GM18502 (cell line): ENCODE measurements around the gene CSNK2A1.

Source experiments
- ATAC-seq: cut with Tn5 transposase; IDR thresholded peaks from one replicate; pipeline ENCODE4 v1.9.1; 2021; ENCODE audit warnings: mild to moderate bottlenecking; ENCODE audit not compliant: unreplicated experiment, poor library complexity

The CSNK2A1 gene

GRCh38 chr20:568097-568652 is 24.6 kb upstream of the CSNK2A1 start:
- ATAC-seq: no peak

GRCh38 chr20:564192-564591 is 20.6 kb upstream of the CSNK2A1 start:
- ATAC-seq: no peak

GRCh38 chr20:563187-563586 is 19.6 kb upstream of the CSNK2A1 start:
- no peak for ATAC-seq

- no peak for ATAC-seq
These were observed 18.8 kb upstream of the CSNK2A1 start for GRCh38 chr20:562232-562897.

GRCh38 chr20:561437-562231 is 18.0 kb upstream of the CSNK2A1 start:
- no peak for ATAC-seq

GRCh38 chr20:560680-561079 is 17.1 kb upstream of the CSNK2A1 start:
- ATAC-seq: no peak

GRCh38 chr20:558117-558516 is 14.5 kb upstream of the CSNK2A1 start:
- no peak for ATAC-seq

- ATAC-seq: no peak
These were observed 13.4 kb upstream of the CSNK2A1 start for GRCh38 chr20:556984-557383.

- no peak for ATAC-seq
These were observed 12.4 kb upstream of the CSNK2A1 start for GRCh38 chr20:555976-556385.

GRCh38 chr20:550611-551010 is 7.0 kb upstream of the CSNK2A1 start:
- ATAC-seq: no peak

GRCh38 chr20:549722-550496 is 6.3 kb upstream of the CSNK2A1 start:
- ATAC-seq: no peak

- no peak for ATAC-seq
These were observed 5.3 kb upstream of the CSNK2A1 start for GRCh38 chr20:548906-549305.

GRCh38 chr20:547394-547793 is 3.8 kb upstream of the CSNK2A1 start:
- no peak for ATAC-seq

- ATAC-seq: no peak
These were observed 2.8 kb upstream of the CSNK2A1 start for GRCh38 chr20:546353-546752.

GRCh38 chr20:544153-544725 is 649 bp upstream of the CSNK2A1 start:
- no peak for ATAC-seq

- ATAC-seq: peak; percentile 16
These were observed 717 bp downstream of the CSNK2A1 start for GRCh38 chr20:542777-543368.

GRCh38 chr20:540391-541201 is 3.0 kb downstream of the CSNK2A1 start:
- ATAC-seq: no peak

- no peak for ATAC-seq
These were observed 3.7 kb downstream of the CSNK2A1 start for GRCh38 chr20:539848-540247.

- ATAC-seq: no peak
These were observed 4.4 kb downstream of the CSNK2A1 start for GRCh38 chr20:539191-539590.
